Activated CD8-positive, alpha-beta memory T cell treated with anti-CD3 and anti-CD28 coated beads, Interleukin-2, amount 50 U/mL, for 1 hour (primary cell): ENCODE measurements around the gene RIN1.

ENCODE experiments used
- DNase-seq: peaks from one replicate; pipeline ENCODE4 v3.0.0-alpha.2; 2020; ENCODE audit errors: extremely low read depth

RIN1 gene

DNA sequence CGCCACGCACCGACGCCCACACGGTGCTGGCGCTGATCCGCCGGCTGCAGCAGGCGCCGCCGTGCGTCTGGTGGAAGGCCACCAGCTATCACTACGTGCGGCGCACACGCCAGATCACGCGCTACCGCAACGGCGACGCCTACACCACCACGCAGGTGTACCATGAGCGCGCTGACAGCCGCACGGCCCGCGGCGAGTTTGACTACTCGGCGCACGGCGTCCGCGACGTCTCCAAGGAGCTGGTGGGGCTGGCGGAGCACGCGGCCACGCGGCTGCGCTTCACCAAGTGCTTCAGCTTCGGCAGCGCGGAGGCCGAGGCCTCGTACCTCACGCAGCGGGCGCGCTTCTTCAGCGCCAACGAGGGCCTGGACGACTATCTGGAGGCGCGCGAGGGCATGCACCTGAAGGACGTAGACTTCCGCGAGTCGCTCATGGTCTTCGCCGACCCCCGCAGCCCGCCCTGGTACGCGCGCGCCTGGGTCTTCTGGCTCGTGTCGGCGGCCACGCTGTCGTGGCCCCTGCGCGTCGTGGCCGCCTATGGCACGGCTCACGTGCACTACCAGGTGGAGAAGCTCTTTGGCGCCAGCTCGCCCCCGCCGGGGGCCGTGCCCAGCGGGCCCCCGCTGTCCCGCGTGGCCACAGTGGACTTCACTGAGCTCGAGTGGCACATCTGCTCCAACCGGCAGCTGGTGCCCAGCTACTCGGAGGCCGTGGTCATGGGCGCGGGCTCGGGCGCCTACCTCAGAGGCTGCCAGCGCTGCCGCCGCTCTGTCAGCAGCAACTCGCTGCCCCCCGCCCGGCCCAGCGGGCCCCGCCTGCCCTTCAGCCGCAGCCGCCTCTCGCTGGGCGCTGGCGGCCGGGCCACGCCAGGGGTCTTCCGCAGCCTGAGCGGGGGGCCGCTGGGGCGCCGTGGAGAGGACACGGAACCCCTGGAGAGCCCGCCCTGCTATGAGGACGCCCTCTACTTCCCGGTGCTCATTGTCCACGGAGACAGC, 41.3 kb downstream of the RIN1 start:
- no peak for DNase-seq

DNA sequence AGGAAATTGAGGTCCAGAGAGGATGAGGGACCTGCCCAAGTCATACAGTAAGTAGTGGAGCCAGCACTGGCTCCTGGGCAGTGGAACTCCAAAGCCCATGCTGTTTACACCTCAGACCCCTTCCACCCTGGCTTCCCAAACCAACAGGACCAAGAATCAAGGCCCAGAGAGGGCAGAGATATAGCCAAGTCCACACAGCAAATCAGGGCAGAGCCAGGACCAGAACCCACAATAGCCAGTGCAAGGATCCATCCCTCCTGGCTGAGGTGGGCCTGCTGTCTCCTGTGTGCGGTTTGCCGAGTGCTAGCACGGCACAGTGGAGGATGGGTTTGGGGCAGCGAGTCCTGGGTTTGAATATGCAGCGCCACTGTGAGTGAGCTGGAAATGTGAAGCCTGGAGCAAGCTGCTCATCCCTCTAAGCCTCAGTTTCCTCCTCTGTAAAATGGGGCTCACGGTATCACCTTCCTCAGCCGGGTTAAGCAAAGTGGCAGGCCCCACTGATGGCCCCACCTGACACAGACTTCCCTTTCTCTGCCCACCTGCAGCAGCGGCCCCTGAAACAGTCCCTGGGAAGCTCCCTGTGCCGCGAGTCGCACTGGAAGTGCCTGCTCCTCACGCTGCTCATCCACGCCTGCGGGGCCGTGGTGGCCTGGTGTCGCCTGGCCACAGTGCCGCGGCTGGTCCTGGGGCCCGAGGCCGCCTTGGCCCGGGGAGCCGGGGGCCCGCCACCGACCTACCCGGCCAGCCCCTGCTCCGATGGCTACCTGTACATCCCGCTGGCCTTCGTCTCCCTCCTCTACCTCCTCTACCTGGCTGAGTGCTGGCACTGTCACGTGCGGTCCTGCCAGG, 42.2 kb downstream of the RIN1 start:
- no peak for DNase-seq

DNA sequence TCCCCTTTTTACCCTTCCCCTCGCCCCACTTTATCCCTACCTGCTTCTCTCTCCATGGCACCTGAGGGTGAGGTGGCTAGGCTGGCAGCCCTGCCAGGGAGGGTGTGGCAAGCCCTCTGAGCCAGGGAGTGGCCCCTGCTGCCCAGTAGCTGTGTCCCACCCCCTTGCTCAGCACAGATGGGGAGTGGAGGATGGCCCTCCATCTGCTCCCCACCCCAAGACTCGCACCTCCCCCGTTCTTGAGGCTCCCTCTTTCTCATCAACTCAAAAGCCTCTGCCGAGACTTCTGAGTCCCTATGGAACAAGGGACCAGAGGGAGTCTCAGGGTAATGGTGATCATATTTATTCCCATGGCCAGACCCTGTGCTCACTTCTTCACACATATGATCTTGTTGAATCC, 42.9 kb downstream of the RIN1 start:
- no peak for DNase-seq

DNA sequence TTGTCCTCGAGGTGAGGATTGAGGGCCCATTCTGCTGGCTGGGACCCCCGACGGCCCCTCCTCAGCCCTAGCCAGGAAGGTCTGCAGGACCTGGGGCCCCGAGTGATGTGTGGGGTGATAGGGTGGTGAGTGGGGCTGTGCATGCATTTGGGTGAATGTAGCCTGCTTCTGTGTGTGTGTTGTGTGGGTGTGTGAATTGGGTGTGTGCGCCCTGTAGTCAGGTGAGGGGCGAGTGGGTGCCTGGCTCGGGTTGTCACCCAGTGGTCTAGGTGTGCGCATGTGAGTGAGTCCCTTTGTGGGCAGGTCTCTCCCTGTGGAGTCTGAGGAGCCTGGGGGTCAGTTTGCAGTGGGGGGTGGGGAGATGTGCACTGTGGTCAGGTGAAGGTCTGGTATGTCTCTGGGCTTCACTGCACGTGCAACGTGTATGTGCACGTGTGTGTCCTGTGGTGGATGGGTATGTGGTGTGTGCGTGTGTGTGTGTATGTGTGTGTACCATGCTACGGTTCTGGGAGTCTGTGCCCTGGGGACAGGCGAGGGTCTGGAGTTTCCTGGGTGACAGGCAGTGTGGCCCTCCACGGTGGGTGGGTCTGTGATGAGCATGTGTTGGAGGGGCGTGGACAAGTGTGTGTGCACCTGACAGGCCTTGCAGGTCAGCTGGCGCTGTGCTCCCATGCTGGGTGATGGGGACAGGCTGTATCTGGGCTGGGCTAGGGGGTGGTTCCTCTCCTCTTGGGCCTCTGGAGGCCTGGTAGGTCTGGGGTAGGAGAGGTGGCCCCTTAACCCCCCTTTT, 43.5 kb downstream of the RIN1 start:
- no peak for DNase-seq

DNA sequence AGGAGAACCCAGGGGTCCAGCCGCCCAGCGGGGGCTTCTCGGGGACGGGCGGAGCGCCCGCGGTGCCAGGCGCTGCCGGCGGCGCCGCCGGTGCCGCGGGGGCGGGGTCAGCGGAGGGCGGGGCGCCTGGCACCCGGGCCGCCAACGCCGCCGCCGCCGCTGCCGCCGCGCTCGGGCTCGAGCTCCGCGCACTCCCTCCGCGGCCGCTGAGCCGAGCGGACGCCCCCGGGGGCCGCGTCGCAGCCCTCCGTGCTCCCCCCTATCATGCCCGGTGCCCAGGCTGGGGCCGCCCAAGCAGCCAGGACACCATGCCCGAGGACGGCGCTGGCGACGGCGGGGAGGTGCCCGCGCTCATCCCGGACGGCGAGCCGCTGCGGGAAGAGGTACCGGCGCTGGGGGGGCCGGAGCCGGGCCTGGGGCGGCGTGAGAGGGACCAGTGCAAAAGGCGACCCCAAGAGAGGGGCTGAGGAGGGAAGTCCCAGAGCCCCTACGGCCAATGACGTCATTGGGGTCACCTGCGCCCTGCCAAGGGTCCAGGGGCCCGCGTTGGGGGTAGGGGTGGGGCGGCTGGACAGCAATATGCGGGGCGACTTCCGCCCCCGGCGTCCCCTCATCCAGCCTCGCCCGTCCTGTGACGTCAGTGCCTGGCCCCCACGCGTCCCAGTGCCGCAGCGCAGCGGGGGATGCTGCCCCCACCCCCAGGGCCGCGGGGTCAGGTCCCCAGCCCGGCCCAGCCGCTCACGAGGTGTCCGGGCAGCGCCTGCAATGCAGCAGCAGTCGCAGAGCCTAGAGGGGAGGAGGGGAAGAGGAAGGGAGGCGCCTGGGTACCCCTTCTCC, 44.3 kb downstream of the RIN1 start, which contains the start of gene TMEM151A:
TMEM151A (plus strand) TSS at position 189 of the 837 bp plus-strand sequence; CDS start at position 309, 120 bp downstream.
- DNase-seq = no peak

DNA sequence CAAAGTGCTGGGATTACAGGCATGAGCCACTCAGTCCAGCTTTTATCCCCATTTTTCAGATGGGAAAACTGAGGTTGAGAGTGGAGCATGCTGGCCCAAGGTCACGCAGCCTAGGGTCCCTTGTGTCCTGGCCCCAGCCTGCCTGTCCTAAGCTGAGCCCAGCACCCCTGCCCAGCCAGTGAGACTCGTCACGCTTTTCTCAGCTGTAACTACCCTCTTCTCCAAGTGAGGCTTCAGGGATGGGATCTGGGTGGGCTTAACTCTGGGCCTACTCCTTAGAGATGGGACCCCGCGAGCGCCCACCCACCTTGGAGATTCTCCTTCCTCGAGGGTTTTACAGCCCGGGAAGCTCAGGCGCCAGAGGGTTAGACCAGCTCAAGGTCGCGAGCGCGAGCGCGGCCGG, 44.9 kb downstream of the RIN1 start:
- no peak for DNase-seq

DNA sequence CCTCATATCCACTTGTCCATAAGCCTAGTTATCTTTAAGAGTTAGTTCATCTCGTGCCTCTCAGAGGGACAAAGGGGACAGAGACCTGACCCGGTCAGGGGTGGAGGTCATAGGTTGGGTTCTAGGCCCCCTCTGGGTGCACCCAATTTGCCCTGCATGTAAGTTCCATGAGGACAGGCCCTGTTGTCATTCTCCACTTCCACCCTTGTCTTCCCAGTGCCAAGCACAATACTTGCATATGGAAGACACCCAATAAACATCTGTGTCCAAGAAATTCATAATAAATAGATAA, 46.0 kb downstream of the RIN1 start:
- DNase-seq = no peak

DNA sequence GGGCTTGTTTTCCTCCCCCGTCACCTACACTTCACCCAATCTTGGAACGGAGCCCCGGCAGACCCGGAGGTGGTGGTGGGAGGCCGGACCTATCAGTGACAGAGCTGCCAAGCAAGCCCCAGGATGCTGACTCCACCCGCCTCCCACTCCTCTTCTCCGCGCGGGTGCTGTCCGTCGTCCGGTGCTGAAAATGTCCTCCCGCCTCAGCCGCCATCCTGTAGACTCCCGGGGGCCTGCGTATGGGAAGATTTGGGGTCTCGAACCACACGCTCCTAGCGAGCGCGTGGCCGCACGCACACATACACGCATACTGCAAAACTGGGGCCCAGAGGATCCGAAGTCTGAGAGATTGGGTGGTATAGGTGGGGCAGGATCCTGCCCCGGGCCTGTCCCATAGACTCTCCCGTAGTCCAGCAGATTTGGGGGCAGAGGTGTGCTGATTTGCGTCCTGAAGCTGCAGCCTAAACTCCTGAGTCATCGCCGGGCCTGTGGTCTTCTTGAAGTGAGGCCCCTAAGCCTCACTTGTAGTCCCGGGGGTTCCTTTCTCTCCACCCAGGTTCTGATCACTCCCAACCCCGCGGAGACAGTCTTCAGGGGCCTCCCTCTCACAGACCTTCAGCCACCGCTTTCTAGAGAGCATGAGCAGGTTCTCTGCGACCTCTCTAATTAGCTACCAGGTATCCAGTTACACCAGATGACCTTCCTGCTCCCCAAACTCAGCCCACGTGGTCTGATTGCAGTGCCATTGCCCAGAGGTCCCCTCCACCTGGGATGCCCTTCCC, 46.5 kb downstream of the RIN1 start:
- DNase-seq = no peak

DNA sequence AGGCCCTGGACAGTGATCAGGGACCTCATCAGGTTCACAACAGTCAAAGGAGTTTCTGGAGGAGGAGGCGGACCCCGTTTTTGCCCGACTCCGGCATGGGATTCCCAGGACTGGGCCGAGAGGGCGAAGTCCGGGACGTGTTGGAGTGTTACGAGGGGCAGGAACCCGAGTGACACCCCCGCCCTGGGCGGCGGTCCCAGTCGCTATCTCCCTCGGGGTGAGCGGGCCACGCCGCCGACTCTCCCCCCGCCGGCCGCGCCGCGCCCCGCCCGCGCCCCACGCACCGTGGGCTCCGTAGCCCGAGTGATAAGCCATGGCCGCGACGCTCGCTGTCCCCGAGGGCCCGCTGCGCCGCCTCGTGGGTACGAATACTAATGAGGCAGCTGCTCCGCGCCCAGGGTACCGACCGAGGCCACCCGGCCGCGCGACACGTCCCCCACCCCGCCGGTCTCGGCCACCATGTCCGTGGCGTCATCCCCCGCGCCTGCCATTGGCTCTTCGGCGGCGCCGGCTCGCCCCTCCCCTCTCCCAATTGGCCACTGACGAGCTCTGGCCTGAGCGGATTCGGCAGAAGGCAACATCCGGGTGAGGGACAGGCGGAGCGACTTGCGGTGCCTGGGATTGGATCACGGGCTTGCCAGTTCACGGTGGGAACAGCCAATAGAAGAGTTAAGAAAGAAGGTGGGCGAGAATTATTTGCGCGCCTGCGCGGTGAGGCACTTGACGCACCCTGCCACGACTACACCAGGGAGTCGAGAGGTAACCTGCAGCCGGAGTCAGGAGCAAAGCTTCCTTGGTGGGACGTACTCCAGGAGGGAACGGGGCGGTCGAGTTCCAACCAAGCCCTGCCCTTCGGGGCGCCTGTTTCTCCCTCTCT, 47.3 kb downstream of the RIN1 start, which contains the start of gene YIF1A:
YIF1A (minus strand) TSS at position 473 of the 877 bp plus-strand sequence; CDS start at position 315, 158 bp downstream.
- DNase-seq = peak; percentile 96

DNA sequence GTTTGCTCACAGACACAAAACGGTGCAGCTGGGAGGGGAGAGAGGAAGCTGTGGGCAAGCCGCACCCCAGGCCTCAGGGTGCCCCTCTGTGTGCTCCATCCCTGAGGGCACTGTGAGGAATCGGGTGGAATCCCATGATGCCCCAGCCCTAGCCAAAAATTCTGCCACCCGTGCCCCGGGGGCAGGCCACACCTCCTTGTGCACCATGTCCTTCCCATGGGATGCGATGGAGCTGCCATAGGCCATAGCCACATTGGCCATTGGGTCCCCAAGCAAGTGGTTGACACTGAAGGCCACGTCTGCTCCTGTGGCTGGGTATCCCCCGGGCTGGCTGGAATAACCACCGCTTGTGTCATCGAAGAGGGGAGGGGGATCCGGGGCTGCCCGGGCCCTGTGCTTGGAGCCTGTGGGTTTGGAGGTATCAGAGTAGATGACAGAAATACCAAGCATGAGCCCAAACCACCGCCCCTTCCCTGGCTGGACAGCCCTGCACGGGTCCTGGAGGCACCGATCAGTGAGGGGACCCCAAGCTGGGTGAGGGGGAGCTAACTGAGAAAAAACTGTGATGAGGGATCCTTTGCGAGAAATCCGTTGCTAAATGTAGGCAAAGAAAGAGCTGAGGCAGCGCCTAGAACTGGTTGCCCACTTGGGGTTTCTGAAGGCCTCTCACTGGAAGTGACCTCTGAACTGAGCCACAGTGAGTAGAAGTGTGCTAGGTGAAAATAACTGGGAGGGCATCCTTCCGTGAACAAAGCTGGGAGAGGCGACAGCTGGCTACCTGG, 48.2 kb downstream of the RIN1 start:
- no peak for DNase-seq

DNA sequence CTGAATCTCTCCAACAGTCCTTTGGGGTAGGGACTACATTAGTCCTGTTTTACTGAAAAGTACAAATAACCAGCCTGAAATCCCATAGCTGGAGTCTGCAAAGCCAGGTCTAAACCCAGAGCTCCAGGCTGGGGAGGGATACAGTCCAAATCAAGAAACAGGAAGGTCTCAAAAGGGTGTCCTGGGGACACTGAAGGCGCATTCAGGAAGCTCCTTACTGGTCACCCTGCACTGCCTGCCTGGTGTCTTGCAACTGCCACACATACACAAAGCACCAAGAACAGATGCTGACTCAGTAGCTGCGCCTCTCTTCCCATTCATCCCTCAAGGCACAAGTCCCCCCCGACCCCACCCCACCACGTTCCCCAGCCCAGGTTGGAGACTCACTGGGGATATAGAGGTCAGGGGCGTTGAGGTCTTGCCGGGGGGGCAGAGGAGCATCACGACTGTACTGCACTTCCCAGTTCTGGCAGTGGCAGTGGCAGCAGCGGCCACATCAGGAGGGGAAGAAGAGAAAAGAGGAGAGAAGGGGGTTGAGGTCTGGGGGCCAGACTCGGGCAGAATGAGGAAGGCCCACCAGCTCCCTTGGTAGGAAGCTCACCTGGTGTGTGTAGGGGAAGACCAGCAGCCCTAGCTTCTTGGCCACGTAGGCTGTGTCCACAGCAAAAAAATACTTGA, 48.9 kb downstream of the RIN1 start:
- no peak for DNase-seq

DNA sequence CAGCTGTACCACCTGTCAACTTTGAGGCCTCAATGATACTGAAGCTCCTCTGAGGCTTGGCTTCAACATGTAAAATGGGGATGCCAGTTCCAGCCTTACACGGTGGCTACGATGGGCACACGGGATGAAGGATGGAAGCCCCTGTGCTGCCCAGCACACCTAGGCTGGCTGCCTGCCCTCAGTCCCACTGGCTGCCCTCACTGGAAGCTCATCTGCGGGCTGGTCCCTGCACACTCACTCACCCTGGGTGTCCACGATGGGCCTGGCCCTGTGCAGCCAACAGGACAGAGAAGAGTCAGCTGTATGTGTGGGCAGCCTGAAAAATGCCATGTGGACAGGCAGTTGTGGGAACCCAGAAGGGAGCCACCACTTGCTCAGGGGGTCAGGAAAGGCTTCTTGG, 49.5 kb downstream of the RIN1 start:
- DNase-seq = no peak

DNA sequence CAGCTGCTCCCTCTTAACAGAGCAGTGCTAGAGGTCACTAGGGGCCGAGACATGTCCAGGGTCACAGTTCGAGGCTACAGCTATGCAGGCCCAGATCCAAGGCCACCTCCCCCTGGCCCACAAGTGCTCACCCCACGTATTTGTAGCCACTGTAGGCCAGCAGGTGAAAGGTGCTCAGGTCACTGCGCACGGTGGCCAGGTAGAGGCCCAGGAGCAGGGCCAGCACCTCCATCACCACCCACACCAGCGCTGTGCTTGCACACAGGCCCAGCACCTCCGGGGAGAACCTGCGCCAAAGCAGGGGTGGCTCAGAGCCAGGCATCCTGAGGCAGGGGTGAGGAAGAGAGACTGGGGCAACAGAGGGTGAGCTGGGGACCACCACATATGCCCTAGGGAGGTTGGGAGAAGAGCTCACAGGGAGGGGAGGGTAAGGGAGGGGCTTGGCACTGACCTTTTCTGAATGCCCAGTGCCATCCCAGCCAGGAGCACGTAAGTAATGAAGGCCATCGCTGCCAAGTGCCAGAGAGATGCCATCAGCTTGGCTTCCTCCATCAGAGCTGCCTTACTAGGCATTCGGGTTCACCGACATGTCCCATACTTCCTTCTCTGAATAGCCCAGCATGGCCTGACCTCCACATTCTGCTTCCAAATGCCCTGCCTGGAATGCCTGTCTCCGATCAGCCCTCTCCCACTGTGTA, 50.8 kb downstream of the RIN1 start:
- no peak for DNase-seq

DNA sequence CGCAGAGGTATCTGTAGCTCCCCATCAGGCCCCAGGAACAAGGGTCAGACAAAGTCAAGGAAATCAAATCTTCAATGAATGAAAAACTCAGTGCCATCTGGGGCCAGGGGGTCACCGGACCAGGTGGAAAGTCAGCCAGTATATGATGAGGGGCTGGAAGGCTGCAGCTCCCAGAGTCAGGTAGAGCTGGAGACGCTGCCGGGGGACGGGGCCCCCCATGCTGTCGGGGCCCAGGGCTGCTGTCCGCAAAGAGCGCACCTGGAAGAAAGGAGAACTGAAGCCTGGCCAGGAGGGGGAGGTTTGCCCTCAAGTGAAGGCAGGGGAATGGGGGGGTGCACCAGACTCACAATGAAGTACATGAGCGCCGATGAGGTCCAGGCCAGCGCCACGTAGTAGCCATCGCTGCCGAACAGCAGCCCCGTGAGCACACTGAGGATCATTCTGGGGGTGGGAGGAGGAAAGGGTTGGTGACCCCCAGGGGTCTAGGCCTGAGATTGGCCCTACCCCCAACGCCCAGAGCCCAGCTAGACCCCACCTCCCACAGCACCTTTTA, 51.6 kb downstream of the RIN1 start:
- no peak for DNase-seq

DNA sequence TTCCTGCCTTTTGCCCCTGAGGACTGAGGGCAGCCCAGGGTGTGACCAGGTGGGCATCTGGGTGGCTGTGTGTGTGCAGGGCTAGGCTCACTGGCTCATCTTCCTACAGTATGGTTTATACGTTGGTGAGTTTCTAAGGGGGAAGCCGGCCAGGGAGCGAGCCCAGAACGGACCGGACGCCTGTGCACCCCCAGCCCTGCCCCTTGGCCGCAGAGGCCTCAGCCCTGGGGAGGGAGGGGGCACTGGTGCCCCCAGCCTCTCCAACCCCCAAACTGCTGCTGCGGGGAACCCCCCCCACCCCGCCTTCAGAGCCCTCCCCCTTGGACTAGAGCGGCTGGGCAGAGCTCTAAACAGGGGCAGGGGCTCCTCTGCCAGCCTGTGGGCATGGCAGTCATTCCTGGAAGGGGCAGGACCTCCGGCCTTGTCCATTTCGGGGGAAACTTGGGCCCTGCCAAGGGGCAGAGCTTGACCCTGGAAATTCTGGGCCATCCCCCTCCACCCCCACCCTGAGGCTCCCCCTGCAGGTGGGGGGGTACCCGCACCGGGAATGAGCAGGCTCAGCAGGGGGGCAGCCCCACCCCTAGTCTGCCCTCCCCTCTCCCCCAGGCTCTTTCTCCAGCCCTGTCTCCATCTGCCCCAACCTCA, 52.7 kb downstream of the RIN1 start:
- no peak for DNase-seq
